HL-60 (cell line): ENCODE measurements around the gene SCG3.

Source experiments
- CTCF ChIP-seq: IDR thresholded peaks from one replicate; pipeline ENCODE4 v1.5.1; 2011; ENCODE audit warnings: low read length, control low read depth, inconsistent platforms; ENCODE audit not compliant: insufficient read depth
- POLR2AphosphoS5 ChIP-seq: IDR thresholded peaks from 2 replicates; pipeline ENCODE4 v1.6.1; 2012; ENCODE audit warnings: low read depth
- SPI1 ChIP-seq: IDR thresholded peaks from 2 replicates; pipeline ENCODE4 v1.6.1; 2012; ENCODE audit warnings: low read depth, mild to moderate bottlenecking, borderline replicate concordance

GRCh38 chr15:51696566-51696965, 15.3 kb downstream of the SCG3 start:
- no peak for TF ChIP-seq CTCF
- TF ChIP-seq POLR2AphosphoS5, result no peak
- TF ChIP-seq SPI1, result no peak
